NT2/D1 (cell line): Measurements from ENCODE around the gene TGFBR1.

Experiments
- YY1 ChIP-seq: IDR thresholded peaks from 2 replicates; pipeline ENCODE4 v1.6.1; 2011; ENCODE audit not compliant: insufficient read length, insufficient read depth
- ZNF274 ChIP-seq: IDR thresholded peaks from 2 replicates; pipeline ENCODE4 v1.6.1; 2011; ENCODE audit warnings: mild to moderate bottlenecking, low read depth, low read length

DNA sequence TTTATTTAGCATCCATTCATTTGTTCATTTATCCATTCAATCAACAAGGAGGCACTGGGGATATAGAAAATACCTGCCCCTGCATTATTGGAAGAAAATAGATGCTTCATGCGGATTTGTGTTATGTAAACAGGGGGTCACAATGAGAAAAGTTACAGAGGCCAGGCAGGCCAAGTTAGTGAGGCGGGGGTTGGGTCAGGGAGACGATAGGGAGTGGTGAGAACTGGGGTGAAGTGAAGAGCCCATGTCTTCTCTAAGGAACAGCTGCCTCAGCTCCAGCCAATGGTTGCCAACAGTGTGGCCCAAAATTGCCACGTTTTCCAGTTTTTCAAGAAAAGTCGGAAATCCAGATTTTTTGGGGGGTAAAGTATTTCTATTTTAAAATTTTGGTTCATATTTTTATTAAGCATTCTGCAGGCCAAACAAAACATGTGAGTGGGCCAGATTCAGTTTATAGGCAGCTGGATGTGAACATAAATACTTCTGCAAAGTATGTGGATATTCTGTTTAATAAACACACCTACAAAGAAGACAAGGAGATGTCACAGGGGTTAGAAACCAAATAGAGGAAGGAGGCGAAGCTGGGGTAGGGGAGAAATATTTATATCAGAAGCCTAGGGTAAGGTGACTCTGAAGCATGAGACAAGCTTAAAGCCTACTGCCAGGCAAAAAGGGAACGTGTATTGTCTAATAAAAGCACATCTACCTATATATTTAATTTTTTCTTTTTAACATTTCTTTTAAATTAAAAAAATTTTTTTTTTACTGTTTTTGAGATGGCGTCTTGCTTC is 72.9 kb downstream of the TGFBR1 start:
- no peak for TF ChIP-seq ZNF274
- TF ChIP-seq YY1, result no peak
